ENCODE results near the gene THOC7.

The THOC7 gene

DNA sequence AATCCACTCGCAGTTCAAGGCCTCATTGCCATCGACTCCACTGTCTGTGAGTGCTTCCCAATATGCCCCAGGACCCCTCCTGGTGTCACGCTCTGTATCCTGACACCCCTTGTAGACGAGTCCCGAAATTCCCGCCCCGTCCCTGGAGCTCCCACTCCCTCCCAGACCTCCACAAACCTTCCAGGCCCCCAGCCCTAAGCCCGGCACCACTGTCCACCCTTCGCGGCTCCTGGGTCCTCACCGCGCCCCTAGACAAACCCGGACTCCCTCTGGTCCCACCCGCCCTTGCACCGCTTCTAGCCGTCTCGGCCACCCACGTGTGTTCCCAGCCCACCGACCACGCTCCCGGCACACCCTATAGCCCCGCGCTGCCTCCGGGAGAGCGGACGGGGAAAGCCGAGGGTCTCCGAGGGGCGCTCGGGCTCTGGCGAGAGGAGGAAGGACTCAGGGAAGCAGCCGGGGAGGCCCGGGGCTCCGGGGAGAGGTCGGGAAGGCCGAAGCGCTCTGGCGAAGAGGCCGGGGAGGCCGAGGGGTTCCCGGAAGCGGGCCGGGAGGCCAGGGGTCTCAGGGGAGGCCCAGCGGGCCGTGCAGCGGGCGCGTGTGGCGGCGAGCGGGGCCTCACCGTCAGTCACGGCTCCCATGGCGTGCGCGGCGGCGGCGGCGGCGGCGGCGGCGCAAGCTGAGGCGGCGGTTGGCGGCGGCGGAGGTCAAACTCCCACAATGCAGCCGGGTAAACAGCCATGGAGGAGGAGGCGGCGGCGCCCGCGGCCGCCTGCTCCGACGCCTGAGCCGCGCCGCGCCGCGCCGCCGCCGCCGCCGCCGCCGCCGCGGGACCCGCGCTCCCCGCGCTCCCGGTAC, at the start of gene THOC7, which contains the start of gene ATXN7:
Gene THOC7 (minus strand): TSS at position 656 of the 858 bp plus-strand sequence. CDS start 15 bp downstream, at position 641.
Gene ATXN7 (plus strand): TSS at position 718 of the 858 bp plus-strand sequence. CDS start 48,732 bp downstream, outside the sequence.
- peak; percentile 80 for DNase-seq

- peak; percentile 82 for DNase-seq
These were observed 49.4 kb upstream of the THOC7 start for GRCh38 chr3:63912768-63913588.

- peak; percentile 92 for DNase-seq
These were observed 48.5 kb upstream of the THOC7 start, which contains the start of gene SCAANT1 for GRCh38 chr3:63911873-63912767. Gene SCAANT1 (minus strand): TSS chr3:63912383.

DNA sequence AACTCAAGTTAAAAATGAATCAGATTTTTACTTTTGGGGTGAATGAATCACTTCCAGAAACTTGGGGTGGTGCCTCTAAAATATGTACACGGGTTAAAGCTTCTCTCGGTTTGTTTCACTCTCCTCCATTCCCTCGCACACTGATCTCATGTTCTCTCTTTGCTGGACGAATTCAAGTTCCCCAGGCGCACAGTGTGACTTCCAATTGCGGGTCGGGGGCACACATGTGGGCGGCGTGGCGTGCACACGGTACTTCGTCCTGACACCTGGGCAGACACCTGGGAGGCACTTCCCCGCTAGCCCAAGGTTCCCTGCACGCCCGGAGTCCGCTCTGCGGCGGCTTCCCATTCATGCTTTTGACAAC, 47.9 kb upstream of the THOC7 start:
- DNase-seq, result no peak

GRCh38 chr3:63910891-63911290, 47.3 kb upstream of the THOC7 start:
- no peak for DNase-seq

GRCh38 chr3:63910001-63910400, 46.4 kb upstream of the THOC7 start:
- DNase-seq, result no peak

- no peak for DNase-seq
These were observed 45.8 kb upstream of the THOC7 start for GRCh38 chr3:63909431-63909830.

- no peak for DNase-seq
These were observed 45.2 kb upstream of the THOC7 start for GRCh38 chr3:63908776-63909175.

GRCh38 chr3:63908081-63908736, 44.6 kb upstream of the THOC7 start:
- DNase-seq, result no peak

GRCh38 chr3:63905731-63906620, 42.4 kb upstream of the THOC7 start:
- DNase-seq, result no peak

DNA sequence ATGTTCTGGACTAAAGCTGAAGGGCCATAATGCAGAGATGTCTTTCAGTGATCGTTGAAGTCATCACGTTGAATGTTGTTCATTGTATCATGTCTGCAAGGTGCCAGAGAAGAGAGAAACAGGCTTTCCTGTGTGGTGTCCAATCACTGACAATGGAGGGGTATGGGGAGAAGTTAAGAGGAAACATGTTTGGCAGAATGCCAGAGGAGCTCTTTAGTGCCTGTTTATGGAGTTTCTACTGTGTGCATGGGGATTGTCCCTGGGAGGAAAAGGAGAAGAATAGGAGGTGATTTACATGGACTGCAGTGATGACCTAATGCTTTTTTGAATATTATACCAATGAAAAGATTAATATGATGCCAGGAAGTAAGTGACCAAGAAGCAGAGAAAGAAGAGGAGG, 36.9 kb upstream of the THOC7 start:
- DNase-seq, result no peak

DNA sequence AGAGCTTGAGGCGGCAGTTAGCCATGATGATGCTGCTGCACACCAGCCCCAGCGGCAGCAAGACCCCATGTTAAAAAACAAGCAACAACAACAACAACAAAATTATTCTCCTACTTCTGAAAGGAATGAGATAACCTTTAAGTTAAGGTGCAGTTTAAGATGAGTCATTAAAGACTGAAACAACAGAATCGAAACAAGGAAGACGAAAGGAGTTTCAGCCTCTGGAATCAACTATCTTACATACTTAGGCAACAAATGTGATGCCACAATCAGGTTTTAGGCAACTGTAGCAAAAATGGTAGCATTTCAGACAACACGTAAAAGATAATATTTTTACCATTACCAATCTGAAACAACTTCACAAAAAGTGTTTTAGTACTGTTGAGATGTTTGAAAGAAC, 36.4 kb upstream of the THOC7 start:
- DNase-seq, result no peak

- no peak for DNase-seq
These were observed 32.9 kb upstream of the THOC7 start for GRCh38 chr3:63896332-63897030.

DNA sequence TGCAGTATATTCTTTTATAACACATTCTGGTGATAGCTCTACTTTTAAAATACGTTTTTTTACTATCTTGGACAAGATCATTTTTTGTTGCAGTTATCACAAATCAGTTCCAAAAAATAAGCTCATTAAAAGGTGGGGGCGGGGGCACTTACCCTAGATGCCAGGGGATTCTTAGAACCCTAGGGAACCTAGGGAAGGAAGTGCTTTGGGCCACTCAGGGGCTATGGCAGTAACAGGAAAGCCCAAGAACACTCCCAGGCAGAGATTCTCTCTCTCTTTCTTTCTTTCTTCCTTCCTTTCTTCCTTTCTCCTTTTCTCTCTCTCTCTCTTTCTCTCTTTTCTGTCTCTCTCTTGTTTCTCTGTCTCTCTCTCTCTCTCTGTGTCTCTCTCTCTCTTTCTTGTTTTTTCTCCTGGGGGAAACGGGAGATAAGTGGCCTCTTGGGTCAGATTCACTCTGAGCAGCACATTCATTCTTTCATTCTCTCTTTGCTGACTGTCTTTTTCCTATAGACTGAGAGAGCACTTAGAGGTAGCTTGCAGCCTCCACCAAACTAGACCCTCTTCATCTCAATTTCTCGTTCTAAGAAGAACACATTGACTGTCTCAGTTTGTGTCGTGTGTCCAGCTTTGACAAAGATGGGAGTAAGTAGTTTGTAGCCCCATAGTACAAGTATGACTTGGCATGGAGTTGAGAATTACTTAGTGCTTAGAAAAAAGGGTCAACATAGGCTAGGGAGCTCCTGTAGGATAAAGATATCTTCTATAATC, 32.0 kb upstream of the THOC7 start:
- DNase-seq, result no peak

- no peak for DNase-seq
These were observed 29.3 kb upstream of the THOC7 start for GRCh38 chr3:63892773-63893352.

- DNase-seq, result no peak
These were observed 27.9 kb upstream of the THOC7 start for GRCh38 chr3:63891518-63891917.

DNA sequence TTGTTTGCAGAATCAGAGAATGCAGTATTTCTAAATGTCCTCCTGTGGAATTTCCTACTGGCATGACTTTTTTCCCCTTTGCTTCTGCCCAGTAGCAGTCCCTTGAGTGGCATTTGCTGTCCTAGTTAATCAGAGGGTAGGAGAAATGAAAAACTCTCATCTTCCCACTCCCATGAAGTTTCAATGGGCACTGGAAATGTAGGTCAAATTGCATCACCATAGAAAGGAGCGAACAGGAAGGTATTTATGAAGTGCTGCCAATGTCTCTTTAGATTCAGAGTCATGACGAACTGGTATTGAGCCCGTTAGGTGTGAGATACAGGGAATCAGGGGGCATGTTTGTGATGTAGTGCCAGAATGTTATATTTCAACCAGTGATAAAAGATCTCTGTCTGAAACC, 23.3 kb upstream of the THOC7 start:
- no peak for DNase-seq

DNA sequence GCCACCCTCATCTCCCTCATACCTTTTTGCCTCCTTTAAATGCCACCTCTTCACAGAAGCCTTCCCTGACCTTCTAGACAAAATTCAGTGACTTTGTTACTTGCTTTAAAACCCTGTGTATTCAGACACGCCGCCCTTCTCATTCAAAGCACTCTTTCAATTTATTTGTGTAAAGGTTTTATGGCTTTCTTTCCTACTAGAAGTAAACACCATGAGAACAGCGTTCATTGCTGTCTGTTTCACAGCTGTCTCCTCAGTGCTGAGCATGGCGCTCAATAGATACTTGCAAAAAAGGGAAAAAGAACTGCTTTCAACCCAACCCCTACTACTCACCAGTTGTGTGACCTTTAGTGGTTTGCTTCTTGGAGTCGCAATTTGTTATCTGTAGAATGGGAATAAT, 17.0 kb upstream of the THOC7 start:
- no peak for DNase-seq

GRCh38 chr3:63878394-63879060, 14.9 kb upstream of the THOC7 start:
- DNase-seq, result no peak

Measured in left hindlimb (tissue), 1 donor.